IMR-90 (cell line): Measurements from ENCODE around the gene C14orf93. TPM values are rescaled to one million over a fixed set of nuclear protein-coding genes. Genes with fewer than 3 reads are reported as not detected.
A peak's percentile ranks its signal among the peaks of the same experiment; 100 is the strongest.

Experiments used
- ATAC-seq: fragments of 200-7000 bp; cut with Tn5 transposase; 2 replicates; pipeline ENCODE4 v1.9.1; 2020; ENCODE audit warnings: low read depth, mild to moderate bottlenecking, moderate library complexity
- BruUV-seq: library from RNA; stranded (reverse); fragments of 400-500 nt; replicated peaks from 2 replicates; lab custom pipeline; 2021; lab: Mats Ljungman, UMichigan
- CTCF ChIA-PET: fragments of 300-600 bp; formaldehyde crosslinking; extraction: SDS; loops from one replicate; lab custom pipeline; 2021; ENCODE audit warnings: antibody characterized with exemption; lab: Yijun Ruan, JAX
- POLR2A ChIA-PET: fragments of 300-600 bp; sonication (Branson Sonifier 250); formaldehyde crosslinking; loops from one replicate; lab custom pipeline; 2022; ENCODE audit warnings: antibody characterized with exemption; ENCODE audit not compliant: unreplicated experiment; lab: Charles Lee
- DNase-seq: peaks from one replicate; pipeline ENCODE4 v3.0.0; 2013
- H2AFZ ChIP-seq: replicated peaks from 2 replicates; pipeline ENCODE3; 2013; ENCODE audit warnings: low read length, mild to moderate bottlenecking; ENCODE audit not compliant: poor library complexity
- H2AK5ac ChIP-seq: 2 replicates; pipeline ENCODE4 v1.6.1; 2013; ENCODE audit warnings: low read depth, low read length, inconsistent platforms
- H2AK9ac ChIP-seq: replicated peaks from 2 replicates; pipeline ENCODE3; 2013; ENCODE audit warnings: mild to moderate bottlenecking, low read depth, low read length, moderate library complexity; ENCODE audit not compliant: poor library complexity
- H2BK120ac ChIP-seq: 2 replicates; pipeline ENCODE4 v1.6.1; 2013; ENCODE audit warnings: low read depth, low read length, inconsistent platforms
- H2BK15ac ChIP-seq: 3 replicates; pipeline ENCODE4 v1.6.1; 2013; ENCODE audit warnings: low read depth, low read length, inconsistent platforms
- H2BK20ac ChIP-seq: 2 replicates; pipeline ENCODE4 v1.6.1; 2013; ENCODE audit warnings: low read depth, mild to moderate bottlenecking, inconsistent platforms, low read length, moderate library complexity
- H2BK5ac ChIP-seq: 2 replicates; pipeline ENCODE4 v1.6.1; 2013; ENCODE audit warnings: mild to moderate bottlenecking, low read depth, low read length, inconsistent platforms; ENCODE audit not compliant: poor library complexity, severe bottlenecking
- H3K14ac ChIP-seq: replicated peaks from 2 replicates; pipeline ENCODE4 v1.6.1; 2013; ENCODE audit warnings: low read depth, low read length, inconsistent platforms
- H3K18ac ChIP-seq: 2 replicates; pipeline ENCODE4 v1.6.1; 2013; ENCODE audit warnings: low read depth, low read length, control low read depth
- H3K23ac ChIP-seq: 2 replicates; pipeline ENCODE4 v1.6.1; 2013; ENCODE audit warnings: low read depth, low read length, inconsistent platforms
- H3K27ac ChIP-seq: 2 replicates; pipeline ENCODE4 v1.5.1; 2013; ENCODE audit warnings: mild to moderate bottlenecking, control low read depth, low read length; ENCODE audit not compliant: insufficient read depth
- H3K27me3 ChIP-seq: 2 replicates; pipeline ENCODE4 v1.6.1; 2013; ENCODE audit warnings: low read length; ENCODE audit not compliant: control insufficient read depth, insufficient read depth
- H3K36me3 ChIP-seq: 2 replicates; pipeline ENCODE4 v1.6.1; 2013; ENCODE audit warnings: low read length, mixed read lengths; ENCODE audit not compliant: control insufficient read depth, insufficient read depth
- H3K4ac ChIP-seq: 2 replicates; pipeline ENCODE4 v1.6.1; 2013; ENCODE audit warnings: low read depth, low read length, inconsistent platforms
- H3K4me1 ChIP-seq: 2 replicates; pipeline ENCODE4 v1.6.1; 2013; ENCODE audit warnings: low read length, mixed read lengths; ENCODE audit not compliant: control insufficient read depth, insufficient read depth
- H3K4me2 ChIP-seq: 2 replicates; pipeline ENCODE4 v1.6.1; 2013; ENCODE audit warnings: low read depth, mild to moderate bottlenecking, control low read depth, low read length, moderate library complexity
- H3K4me3 ChIP-seq: 2 replicates; pipeline ENCODE4 v1.5.1; 2013; ENCODE audit warnings: low read depth, mild to moderate bottlenecking, control low read depth, low read length, moderate library complexity; ENCODE audit not compliant: insufficient read depth
- H3K56ac ChIP-seq: 2 replicates; pipeline ENCODE4 v1.6.1; 2013; ENCODE audit warnings: low read length, inconsistent platforms; ENCODE audit not compliant: insufficient read depth; ENCODE audit errors: extremely low read depth
- H3K79me1 ChIP-seq, 2 experiments: 2 replicates each; pipeline ENCODE4 v1.6.1; 2013; ENCODE audit warnings: low read length in 2 of 2, inconsistent platforms in 1 of 2, low read depth in 1 of 2
- H3K9ac ChIP-seq: 2 replicates; pipeline ENCODE4 v1.6.1; 2013; ENCODE audit warnings: low read depth, low read length, control low read depth
- H3K9me1 ChIP-seq: 2 replicates; pipeline ENCODE4 v1.6.1; 2013; ENCODE audit warnings: low read length, inconsistent platforms; ENCODE audit not compliant: insufficient read depth
- H3K9me3 ChIP-seq: 2 replicates; pipeline ENCODE4 v1.6.1; 2013; ENCODE audit warnings: low read length; ENCODE audit not compliant: control insufficient read depth, insufficient read depth
- H4K20me1 ChIP-seq: 2 replicates; pipeline ENCODE4 v1.6.1; 2013; ENCODE audit warnings: low read length, inconsistent platforms; ENCODE audit not compliant: insufficient read depth
- H4K5ac ChIP-seq: 2 replicates; pipeline ENCODE4 v1.6.1; 2013; ENCODE audit warnings: mild to moderate bottlenecking, low read depth, low read length, control low read depth
- H4K8ac ChIP-seq, 2 experiments: 2 replicates each; pipeline ENCODE4 v1.6.1; 2013; ENCODE audit warnings: low read depth in 2 of 2, low read length in 2 of 2, control low read depth in 1 of 2, inconsistent platforms in 1 of 2
- H4K91ac ChIP-seq: 2 replicates; pipeline ENCODE4 v1.6.1; 2013; ENCODE audit warnings: low read depth, low read length, inconsistent platforms; ENCODE audit not compliant: insufficient read depth
- BHLHE40 ChIP-seq: fragments of 150-350 bp; IDR thresholded peaks from 2 replicates; pipeline ENCODE4 v1.6.1; 2016; ENCODE audit warnings: mild to moderate bottlenecking, low read depth, low read length
- CEBPB ChIP-seq: IDR thresholded peaks from 2 replicates; pipeline ENCODE4 v1.6.1; 2012; ENCODE audit warnings: low read depth, low read length, improper control_type of control experiment
- CHD1 ChIP-seq: IDR thresholded peaks from 2 replicates; pipeline ENCODE4 v1.6.1; 2012; ENCODE audit warnings: low read depth, low read length, improper control_type of control experiment
- CTCF ChIP-seq: conservative IDR thresholded peaks from 2 replicates; pipeline ENCODE4 v1.5.1; 2012; ENCODE audit warnings: mild to moderate bottlenecking, low read depth, low read length, improper control_type of control experiment
- ELK1 ChIP-seq: fragments of 150-350 bp; IDR thresholded peaks from 2 replicates; pipeline ENCODE4 v1.6.1; 2016; ENCODE audit warnings: low read depth, mild to moderate bottlenecking, low read length, moderate library complexity, borderline replicate concordance
- FOS ChIP-seq: fragments of 150-350 bp; IDR thresholded peaks from 2 replicates; pipeline ENCODE4 v1.6.1; 2016; ENCODE audit warnings: low read depth, low read length
- MAFK ChIP-seq: IDR thresholded peaks from 2 replicates; pipeline ENCODE4 v1.6.1; 2012; ENCODE audit warnings: low read depth, low read length, improper control_type of control experiment
- MAZ ChIP-seq: IDR thresholded peaks from 2 replicates; pipeline ENCODE4 v1.6.1; 2012; ENCODE audit warnings: low read depth, mild to moderate bottlenecking, low read length, improper control_type of control experiment, moderate library complexity, borderline replicate concordance
- MXI1 ChIP-seq: IDR thresholded peaks from 2 replicates; pipeline ENCODE4 v1.6.1; 2012; ENCODE audit warnings: low read depth, mild to moderate bottlenecking, low read length, moderate library complexity, borderline replicate concordance
- POLR2A ChIP-seq: IDR thresholded peaks from 2 replicates; pipeline ENCODE4 v1.6.1; 2012; ENCODE audit warnings: mild to moderate bottlenecking, low read depth, low read length
- RAD21 ChIP-seq: IDR thresholded peaks from 2 replicates; pipeline ENCODE4 v1.6.1; 2012; ENCODE audit warnings: low read length, improper control_type of control experiment
- RCOR1 ChIP-seq: IDR thresholded peaks from 2 replicates; pipeline ENCODE4 v1.6.1; 2012; ENCODE audit warnings: mild to moderate bottlenecking, low read length, improper control_type of control experiment; ENCODE audit not compliant: insufficient replicate concordance
- RFX5 ChIP-seq: IDR thresholded peaks from 2 replicates; pipeline ENCODE4 v1.8.0; 2012; ENCODE audit warnings: low read depth, mild to moderate bottlenecking, low read length, moderate library complexity
- SMC3 ChIP-seq: fragments of 150-350 bp; IDR thresholded peaks from 2 replicates; pipeline ENCODE4 v1.6.1; 2016; ENCODE audit warnings: low read depth, mild to moderate bottlenecking, antibody characterized with exemption, low read length, moderate library complexity
- USF2 ChIP-seq: fragments of 150-350 bp; IDR thresholded peaks from 2 replicates; pipeline ENCODE4 v1.6.1; 2017; ENCODE audit warnings: mild to moderate bottlenecking, antibody characterized with exemption, low read length, low read depth
- WGBS, 2 experiments: methylation state at CpG; one replicate each; pipeline versions ENCODE4 v1.1.5 to v1.1.7; 2013; ENCODE audit warnings: missing lambda C conversion rate in 2 of 2; ENCODE audit not compliant: insufficient read length in 1 of 2; ENCODE audit errors: extremely low coverage in 2 of 2; 5-methylcytosine and 5-hydroxymethylcytosine counted together
- dilution Hi-C: fragments of 300-500 bp; cut with HindIII; formaldehyde crosslinking; loops from one replicate; pipeline ENCODE4 v1.14.3; 2018; ENCODE audit warnings: low sequenced_read_pairs; ENCODE audit not compliant: unreplicated experiment
- in situ Hi-C: fragments of 300-500 bp; cut with MboI; formaldehyde crosslinking; loops from 3 replicates; pipeline ENCODE4 v1.14.3; 2019; ENCODE audit warnings: low sequenced_read_pairs, inconsistent platforms, mixed read lengths
- intact Hi-C: fragments of 100-400 bp; cut with micrococcal nuclease; formaldehyde crosslinking; loops from 2 replicates; pipeline ENCODE4 v1.10.0; 2022
- polyA plus RNA-seq, 3 experiments: library from polyadenylated mRNA; depleted of rRNA; stranded (reverse); fragments of >200 nt; gene quantifications; 2 replicates each; pipeline ENCODE4 v1.2.3, GENCODE V29; 2012; ENCODE audit warnings: low replicate concordance in 1 of 3
- total RNA-seq: library from RNA; depleted of rRNA; stranded (reverse); fragments of >200 nt; gene quantifications from 2 replicates; pipeline ENCODE4 v1.2.3, GENCODE V29; 2012

Gene C14orf93
- total and polyA plus RNA-seq, 2 of the 4 experiments (the other 2 are of a cell fraction), result 5.4 to 5.7 TPM

- TF ChIP-seq USF2 (no peak), POLR2A (no peak), RAD21 (no peak), CEBPB (no peak)
Measured at GRCh38 chr14:23044840-23045239, 34.9 kb upstream of the C14orf93 start (continued).

GRCh38 chr14:23043754-23044153, 33.8 kb upstream of the C14orf93 start:
- WGBS, 2 experiments, result no CpG with 5 or more reads among the region's 3 CpGs
- Histone ChIP-seq H3K9ac (no peak overlapping the region), H3K79me1 (no peaks in the 10 kb centered on the region), H4K5ac (no peak overlapping the region), H2BK5ac (no peak overlapping the region), H3K14ac (no peak overlapping the region), H3K18ac (no peak overlapping the region), H2AK5ac (no peak overlapping the region), H2BK20ac (no peak overlapping the region), H3K36me3 (no peaks in the 10 kb centered on the region), H2AFZ (peak overlapping the region; percentile 9), H3K9me1 (peaks cover 12% of the 10 kb centered on the region), H2BK120ac (no peak overlapping the region), H4K91ac (no peak overlapping the region), H3K23ac (no peak overlapping the region), H4K8ac (no peak overlapping the region), H2BK15ac (no peak overlapping the region), H2AK9ac (no peak overlapping the region), H3K4me2 (no peak overlapping the region), H3K4me1 (peaks cover 7% of the 10 kb centered on the region), H3K56ac (no peak overlapping the region), H3K27ac (no peak overlapping the region), H3K27me3 (no peaks in the 10 kb centered on the region), H3K4me3 (no peak overlapping the region), H4K20me1 (no peaks in the 10 kb centered on the region), H3K9me3 (no peaks in the 10 kb centered on the region), H3K4ac (peak overlapping the region; percentile 53; the same call in 1 of the 2 replicates)
- DNase-seq (no peak), ATAC-seq (no peak)
- intact Hi-C loops (no loop called here), in situ Hi-C loops (no loop called here), dilution Hi-C loops (no loop called here)
- CTCF ChIA-PET, result no interaction called here
- POLR2A ChIA-PET, result no interaction called here
- no TSS peak for BruUV-seq
- no peak for TF ChIP-seq CTCF
- TF ChIP-seq MAFK, result no peak
- TF ChIP-seq RCOR1, result no peak
- TF ChIP-seq SMC3, result no peak
- no peak for TF ChIP-seq POLR2A
- no peak for TF ChIP-seq MAZ
- no peak for TF ChIP-seq MXI1
- TF ChIP-seq RFX5, result no peak
- TF ChIP-seq CHD1, result no peak
- TF ChIP-seq CEBPB, result no peak
- no peak for TF ChIP-seq RAD21
- TF ChIP-seq ELK1, result no peak
- no peak for TF ChIP-seq FOS
- no peak for TF ChIP-seq BHLHE40
